K562 (cell line): ENCODE data around the gene ZNF648. TPM values are rescaled to one million over a fixed set of nuclear protein-coding genes. Genes with fewer than 3 reads are reported as not detected.

Source experiments
- ATAC-seq: fragments of 200-7000 bp; cut with Tn5 transposase; 3 replicates; pipeline ENCODE4 v1.9.1; 2020; ENCODE audit warnings: moderate library complexity
- BruUV-seq: library from RNA; stranded (reverse); fragments of 400-500 nt; replicated peaks from 2 replicates; lab custom pipeline; 2021; lab: Mats Ljungman, UMichigan
- CTCF ChIA-PET: fragments of 300-600 bp; formaldehyde crosslinking; extraction: SDS; loops from one replicate; lab custom pipeline; 2021; ENCODE audit warnings: low intra/inter-chr PET ratio; lab: Yijun Ruan, JAX
- POLR2A ChIA-PET: fragments of 300-600, 350-650 bp; sonication (Branson Sonifier 250); formaldehyde crosslinking; extraction: SDS; loops from one replicate; lab custom pipeline; 2021; ENCODE audit warnings: antibody characterized with exemption, inconsistent platforms; lab: Yijun Ruan, JAX
- DNase-seq, 4 experiments: peaks; one replicate each; pipeline versions ENCODE4 v3.0.0 to v3.0.0-alpha.2; 2011 to 2018; ENCODE audit warnings: low spot score in 3 of 4, mixed read lengths in 3 of 4; ENCODE audit errors: extremely low read depth in 1 of 4
- FAIRE-seq: peaks from 2 replicates; lab custom pipeline; 2011; peaks lifted over from hg19 to GRCh38; lab: Jason Lieb, UNC
- H2AFZ ChIP-seq: 2 replicates; pipeline ENCODE4 v1.6.0; 2011; ENCODE audit warnings: low read depth, low read length, control low read depth, inconsistent platforms
- H3K27ac ChIP-seq: fragments of 200-600 bp; 3 replicates; pipeline ENCODE4 v1.8.0; 2011; ENCODE audit warnings: low read depth, mild to moderate bottlenecking, control low read depth, inconsistent platforms, low read length, moderate library complexity, mixed read lengths; ENCODE audit errors: extremely low read depth
- H3K27me3 ChIP-seq, 2 experiments: fragments of 300-600 bp in 1 of 2; 2 replicates in 1 of 2; 3 replicates in 1 of 2; pipeline versions ENCODE4 v1.6.0 to v1.8.0; 2011; ENCODE audit warnings: inconsistent platforms in 2 of 2, low read length in 2 of 2, mild to moderate bottlenecking in 1 of 2, mixed read lengths in 1 of 2, moderate library complexity in 1 of 2; ENCODE audit not compliant: control insufficient read depth in 2 of 2, insufficient read depth in 2 of 2
- H3K36me3 ChIP-seq: fragments of 300-600 bp; 3 replicates; pipeline ENCODE4 v1.8.0; 2011; ENCODE audit warnings: mild to moderate bottlenecking, low read length, inconsistent platforms; ENCODE audit not compliant: control insufficient read depth, insufficient read depth
- H3K4me1 ChIP-seq, 2 experiments: fragments of 200-600 bp in 1 of 2; replicated peaks in 1 of 2; 2 replicates in 1 of 2; 3 replicates in 1 of 2; pipeline versions ENCODE4 v1.5.1 to v1.8.0; 2011; ENCODE audit warnings: inconsistent platforms in 2 of 2, low read length in 2 of 2, mild to moderate bottlenecking in 1 of 2, mixed read lengths in 1 of 2, moderate library complexity in 1 of 2; ENCODE audit not compliant: control insufficient read depth in 2 of 2, insufficient read depth in 2 of 2
- H3K4me2 ChIP-seq: 2 replicates; pipeline ENCODE4 v1.6.1; 2011; ENCODE audit warnings: low read length, control low read depth, inconsistent platforms, mixed read lengths; ENCODE audit not compliant: insufficient read depth
- H3K4me3 ChIP-seq: fragments of 200-600 bp; sonication (generic), shearing (Covaris generic); 2 replicates; pipeline ENCODE4 v1.5.1; 2016; ENCODE audit warnings: control low read depth, inconsistent platforms
- H3K79me2 ChIP-seq: fragments of 200-600 bp; 3 replicates; pipeline ENCODE4 v1.8.0; 2011; ENCODE audit warnings: low read length, inconsistent platforms; ENCODE audit not compliant: control insufficient read depth, insufficient read depth
- H3K9ac ChIP-seq, 2 experiments: 2 replicates each; pipeline versions ENCODE4 v1.6.0 to v1.6.1; 2011; ENCODE audit warnings: low read depth in 2 of 2, low read length in 2 of 2, control low read depth in 1 of 2, inconsistent platforms in 1 of 2, mild to moderate bottlenecking in 1 of 2, mixed read lengths in 1 of 2; ENCODE audit not compliant: insufficient read depth in 1 of 2
- H3K9me1 ChIP-seq: one replicate; pipeline ENCODE4 v1.6.0; 2011; ENCODE audit warnings: inconsistent platforms, mild to moderate bottlenecking, low read length, moderate library complexity; ENCODE audit not compliant: control insufficient read depth, insufficient read depth
- H3K9me3 ChIP-seq: replicated peaks from 2 replicates; pipeline ENCODE4 v1.5.1; 2011; ENCODE audit warnings: low read depth, low read length, inconsistent platforms; ENCODE audit not compliant: control insufficient read depth, insufficient read depth
- H4K20me1 ChIP-seq: replicated peaks from 2 replicates; pipeline ENCODE4 v1.6.1; 2011; ENCODE audit warnings: low read length, inconsistent platforms, mixed read lengths; ENCODE audit not compliant: control insufficient read depth, insufficient read depth
- ARID4B ChIP-seq: sonication (generic); formaldehyde crosslinking; IDR thresholded peaks from 2 replicates; pipeline ENCODE4 v1.8.0; 2022; ENCODE audit warnings: mild to moderate bottlenecking, missing genetic modification reagents
- CBX3 ChIP-seq, 2 experiments: IDR thresholded peaks; 1 replicate in 1 of 2; 2 replicates in 1 of 2; pipeline ENCODE4 v1.6.1; 2012; ENCODE audit warnings: inconsistent platforms in 2 of 2, low read length in 2 of 2, borderline replicate concordance in 1 of 2, control low read depth in 1 of 2
- GATA2 ChIP-seq: sonication (generic); formaldehyde crosslinking; IDR thresholded peaks from 2 replicates; pipeline ENCODE4 v1.4.0; 2020; ENCODE audit warnings: mild to moderate bottlenecking, missing genetic modification reagents
- HIVEP1 ChIP-seq: fragments of 250-450 bp; sonication (Bioruptor Pico); IDR thresholded peaks from 2 replicates; pipeline ENCODE4 v1.4.0; 2020; ENCODE audit warnings: mild to moderate bottlenecking
- POLR3G ChIP-seq: IDR thresholded peaks from 2 replicates; pipeline ENCODE4 v1.6.1; 2011; ENCODE audit not compliant: insufficient read length, insufficient replicate concordance; ENCODE audit errors: extremely low read depth
- PREB ChIP-seq: sonication (generic); formaldehyde crosslinking; IDR thresholded peaks from 2 replicates; pipeline ENCODE4 v1.8.1; 2023; ENCODE audit warnings: mild to moderate bottlenecking, missing genetic modification reagents
- PRPF4 ChIP-seq: fragments of 200-400 bp; formaldehyde crosslinking; IDR thresholded peaks from one replicate; pipeline ENCODE4 v1.6.1; 2017; ENCODE audit warnings: low read length, low read depth, mild to moderate bottlenecking; ENCODE audit not compliant: insufficient read depth, poor library complexity, severe bottlenecking
- SLC30A9 ChIP-seq: fragments of 250-450 bp; sonication (Bioruptor Pico); IDR thresholded peaks from 2 replicates; pipeline ENCODE4 v1.8.0; 2022; ENCODE audit warnings: mild to moderate bottlenecking, moderate library complexity
- SRSF9 ChIP-seq: fragments of 200-400 bp; formaldehyde crosslinking; IDR thresholded peaks from 2 replicates; pipeline ENCODE4 v1.6.1; 2017; ENCODE audit warnings: low read depth, low read length, borderline replicate concordance
- TRIM25 ChIP-seq: fragments of 450-650 bp; IDR thresholded peaks from 2 replicates; pipeline ENCODE4 v1.7.0; 2016; ENCODE audit warnings: borderline replicate concordance
- USF2 ChIP-seq: sonication (generic); formaldehyde crosslinking; IDR thresholded peaks from 2 replicates; pipeline ENCODE4 v1.5.0; 2020; ENCODE audit warnings: missing genetic modification reagents
- ZNF212 ChIP-seq: fragments of 450-650 bp; formaldehyde crosslinking; IDR thresholded peaks from 2 replicates; pipeline ENCODE4 v1.4.0; 2020; ENCODE audit warnings: mild to moderate bottlenecking
- ZNF696 ChIP-seq: fragments of 250-450 bp; sonication (Bioruptor Pico); conservative IDR thresholded peaks from 2 replicates; pipeline ENCODE4 v1.4.0; 2020; ENCODE audit warnings: mild to moderate bottlenecking, moderate library complexity
- WGBS: fragments of 100-300 bp; shearing (Covaris generic); methylation state at CpG from one replicate; pipeline ENCODE4 v1.1.6; 2016; ENCODE audit warnings: low coverage, mixed read lengths; ENCODE audit not compliant: insufficient coverage; ENCODE audit errors: missing lambda C conversion rate; 5-methylcytosine and 5-hydroxymethylcytosine counted together
- in situ Hi-C: fragments of 300-500 bp; cut with MboI; formaldehyde crosslinking; loops from 4 replicates; pipeline ENCODE4 v1.15.0; 2018; ENCODE audit warnings: inconsistent platforms, mixed read lengths
- intact Hi-C: fragments of 100-400 bp; cut with micrococcal nuclease; formaldehyde crosslinking; loops from 2 replicates; pipeline ENCODE4 v1.14.2; 2022
- polyA plus RNA-seq, 8 experiments: library from polyadenylated mRNA; depleted of rRNA in 4 of 8; stranded (reverse) in 5 of 8; unstranded in 3 of 8; fragments of >200 nt; fragmentation: Nextera tagmentation in 2 of 8; fragmentation: Illumina TruSeq in 1 of 8; extraction: Ambion mirVana in 2 of 8; extraction: Trizol in 1 of 8; gene quantifications; 2 replicates each; pipeline versions ENCODE4 v1.2.1 to v1.2.3, GENCODE V29; 2011 to 2014; ENCODE audit warnings: inconsistent platforms in 1 of 8, missing spikeins in 1 of 8
- total RNA-seq, 7 experiments: library from RNA; depleted of rRNA in 6 of 7; stranded (reverse); fragments of >200 nt in 6 of 7; fragmentation: Illumina TruSeq in 2 of 7; extraction: Trizol in 2 of 7; gene quantifications; 2 replicates each; pipeline versions ENCODE4 v1.2.1 to v1.2.3, GENCODE V29; 2011 to 2021; ENCODE audit warnings: low replicate concordance in 1 of 7

ZNF648 gene
- total and polyA plus RNA-seq, 9 of the 15 experiments (the other 6 are each of a cell fraction or from before 2014, with no cell fraction given), result 0.06 to 0.27 (median 0.18) TPM; not detected in 2

GRCh38 chr1:182101415-182102042, 40.0 kb upstream of the ZNF648 start:
- ChIA-PET POLR2A (interaction anchor here (1.1 kb wide), 1 partner anchor 281 kb away, joined by 4 read pairs; no protein-coding TSS in a partner anchor), CTCF (no interaction called here)
- ATAC-seq (no peak), FAIRE-seq (no peak), DNase-seq (no peak)
- no peaks in the 10 kb centered on the region for H3K36me3 ChIP-seq
- no peaks in the 10 kb centered on the region for H4K20me1 ChIP-seq
- 2% methylated on average over 8 of the region's 8 CpGs for WGBS
- H2AFZ ChIP-seq, result no peak overlapping the region
- H3K4me3 ChIP-seq, result no peak overlapping the region
- no peaks in the 10 kb centered on the region for H3K9me1 ChIP-seq
- in situ Hi-C loops, result loop anchor here (10.0 kb wide), 1 partner anchor 1893 kb away; no protein-coding TSS in a partner anchor
- no peak overlapping the region for H3K27ac ChIP-seq
- H3K9ac ChIP-seq, result no peak overlapping the region
- peaks cover 5 to 17% of the 10 kb centered on the region in 2 experiments; a peak in 3 of 5 replicates for H3K27me3 ChIP-seq
- H3K4me1 ChIP-seq, result no peaks in the 10 kb centered on the region
- no peak overlapping the region for H3K4me2 ChIP-seq
- no peaks in the 10 kb centered on the region for H3K9me3 ChIP-seq
- no TSS peak for BruUV-seq
- no peaks in the 10 kb centered on the region for H3K79me2 ChIP-seq
- intact Hi-C loops, result no loop called here
- TF ChIP-seq ZNF212 (CRISPR knock-in tag) (no peak), PREB (CRISPR knock-in tag) (no peak), PRPF4 (no peak), SRSF9 (no peak), ARID4B (CRISPR knock-in tag) (no peak), USF2 (CRISPR knock-in tag) (no peak), CBX3 (IDR thresholded peaks at IDR 0.05; ENCODE audit: borderline replicate concordance in 1 of 2, low read length in 2 of 2) (no peak), HIVEP1 (no peak), ZNF696 (CRISPR knock-in tag) (no peak), SLC30A9 (CRISPR knock-in tag) (no peak), GATA2 (no peak), POLR3G (no peak), TRIM25 (no peak)
